ENCODE data around the gene CXCL5.

- no peak for TF ChIP-seq CTCF (conservative IDR thresholded peaks at IDR 0.05)
- TF ChIP-seq ZFX (IDR thresholded peaks at IDR 0.05) = no peak
Observed at GRCh38 chr4:73976716-73977115, 21.8 kb downstream of the CXCL5 start.

Data from C4-2B (cell line).